Fibroblast of skin of left biceps (primary cell): Measurements from ENCODE around the gene DNAJC30.
"Not testable (repeated sequence)": the region's sequence is repeated elsewhere in the genome, so short reads cannot be mapped to it uniquely, and the experiment has no call there.

Experiments
- DNase-seq, 2 experiments: peaks; one replicate each; pipeline ENCODE4 v3.0.0-alpha.2; 2013; ENCODE audit warnings: low read depth in 2 of 2

The DNAJC30 gene

GRCh38 chr7:73682745-73683055 lies 553 bp downstream of the DNAJC30 start:
- DNase-seq = no peak

GRCh38 chr7:73681031-73681430 lies 2.2 kb downstream of the DNAJC30 start:
- DNase-seq = no peak

GRCh38 chr7:73680501-73680900 lies 2.8 kb downstream of the DNAJC30 start:
- DNase-seq = no peak

GRCh38 chr7:73679709-73680108 lies 3.5 kb downstream of the DNAJC30 start:
- DNase-seq = no peak

- no peak for DNase-seq
These were observed 4.4 kb downstream of the DNAJC30 start for GRCh38 chr7:73678862-73679261.

- DNase-seq = not testable (repeated sequence)
These were observed 7.2 kb downstream of the DNAJC30 start for GRCh38 chr7:73676062-73676461.

- no peak for DNase-seq
These were observed 8.7 kb downstream of the DNAJC30 start for GRCh38 chr7:73674468-73675124.

GRCh38 chr7:73671857-73672445 lies 11.3 kb downstream of the DNAJC30 start:
- no peak for DNase-seq

- DNase-seq = no peak
These were observed 12.0 kb downstream of the DNAJC30 start for GRCh38 chr7:73671322-73671661.

GRCh38 chr7:73669858-73670385 lies 13.3 kb downstream of the DNAJC30 start:
- DNase-seq = no peak

GRCh38 chr7:73669288-73669701 lies 14.0 kb downstream of the DNAJC30 start:
- no peak for DNase-seq

- DNase-seq = no peak
These were observed 14.4 kb downstream of the DNAJC30 start for GRCh38 chr7:73668886-73669230.

- DNase-seq = no peak
These were observed 15.0 kb downstream of the DNAJC30 start for GRCh38 chr7:73668103-73668885.

- DNase-seq = peak; percentile 71 to 72
These were observed 15.7 kb downstream of the DNAJC30 start, which contains the start of gene VPS37D for GRCh38 chr7:73667344-73668102. VPS37D (plus strand) TSS chr7:73667831; CDS start chr7:73667959, 128 bp downstream.

GRCh38 chr7:73663033-73663432 lies 20.2 kb downstream of the DNAJC30 start:
- no peak for DNase-seq

- DNase-seq = not testable (repeated sequence)
These were observed 22.7 kb downstream of the DNAJC30 start for GRCh38 chr7:73660594-73660993.

- DNase-seq = no peak
These were observed 23.3 kb downstream of the DNAJC30 start for GRCh38 chr7:73659983-73660382.

GRCh38 chr7:73655309-73655708 lies 27.9 kb downstream of the DNAJC30 start:
- not testable (repeated sequence) for DNase-seq

GRCh38 chr7:73652541-73652949 lies 30.7 kb downstream of the DNAJC30 start:
- DNase-seq = no peak

GRCh38 chr7:73650524-73650923 lies 32.7 kb downstream of the DNAJC30 start:
- DNase-seq = no peak

GRCh38 chr7:73649576-73649975 lies 33.7 kb downstream of the DNAJC30 start:
- DNase-seq = no peak
